Endothelial cell (in vitro differentiated cells): ENCODE data around the gene NSD2. TPM values are rescaled to one million over a fixed set of nuclear protein-coding genes. Genes with fewer than 3 reads are reported as not detected.

ENCODE experiments used
- DNase-seq: peaks from one replicate; pipeline ENCODE4 v3.0.0; 2021; ENCODE audit warnings: low spot score
- H3K27ac Mint-ChIP-seq: one replicate; pipeline ENCODE4 v1.8.0; 2021; ENCODE audit warnings: mixed read lengths, inconsistent platforms; ENCODE audit not compliant: unreplicated experiment
- H3K27me3 Mint-ChIP-seq: one replicate; pipeline ENCODE4 v1.8.0; 2021; ENCODE audit warnings: mild to moderate bottlenecking, moderate library complexity, mixed read lengths, inconsistent platforms; ENCODE audit not compliant: unreplicated experiment
- H3K36me3 Mint-ChIP-seq: one replicate; pipeline ENCODE4 v1.8.0; 2021; ENCODE audit warnings: mild to moderate bottlenecking, low read depth, mixed read lengths, inconsistent platforms; ENCODE audit not compliant: unreplicated experiment
- H3K4me1 Mint-ChIP-seq: one replicate; pipeline ENCODE4 v1.8.0; 2021; ENCODE audit warnings: mild to moderate bottlenecking, mixed read lengths, inconsistent platforms; ENCODE audit not compliant: unreplicated experiment
- H3K4me3 Mint-ChIP-seq: one replicate; pipeline ENCODE4 v1.8.0; 2021; ENCODE audit warnings: mild to moderate bottlenecking, mixed read lengths, inconsistent platforms; ENCODE audit not compliant: unreplicated experiment
- H3K9me3 Mint-ChIP-seq: one replicate; pipeline ENCODE4 v1.8.0; 2021; ENCODE audit warnings: mixed read lengths, inconsistent platforms; ENCODE audit not compliant: unreplicated experiment
- CTCF ChIP-seq: fragments of 200-600 bp; sonication (generic); IDR thresholded peaks from one replicate; pipeline ENCODE4 v1.5.0; 2021; ENCODE audit warnings: antibody characterized with exemption; ENCODE audit not compliant: unreplicated experiment
- total RNA-seq: library from RNA; stranded (reverse); fragmentation: NEBNext Ultra II Directional; extraction: Animal tissue kit (Norgen Biotek cat#: 25700); gene quantifications from one replicate; pipeline ENCODE4 v1.2.1, GENCODE V29; 2021; ENCODE audit not compliant: unreplicated experiment

The NSD2 gene
- total RNA-seq, 1 donor from 2014 or later = 93.5 TPM

GRCh38 chr4:1967512-1968149, 96.4 kb downstream of the NSD2 start:
- peaks cover 8% of the 10 kb centered on the region for H3K4me1 Mint-ChIP-seq
- H3K36me3 Mint-ChIP-seq = peaks cover 26% of the 10 kb centered on the region
- H3K27me3 Mint-ChIP-seq = peaks cover 10% of the 10 kb centered on the region
- TF ChIP-seq CTCF = no peak
- no peak for DNase-seq
- no peaks in the 10 kb centered on the region for H3K9me3 Mint-ChIP-seq
- no peak overlapping the region for H3K27ac Mint-ChIP-seq
- no peak overlapping the region for H3K4me3 Mint-ChIP-seq

- TF ChIP-seq CTCF = no peak
- peaks cover 22% of the 10 kb centered on the region for H3K36me3 Mint-ChIP-seq
Observed at GRCh38 chr4:1968686-1969295, 97.6 kb downstream of the NSD2 start.

GRCh38 chr4:1969928-1970723, 98.9 kb downstream of the NSD2 start:
- H3K36me3 Mint-ChIP-seq = peaks cover 28% of the 10 kb centered on the region
- no peak for TF ChIP-seq CTCF
- H3K27me3 Mint-ChIP-seq = peaks cover 12% of the 10 kb centered on the region
- DNase-seq = no peak
- H3K27ac Mint-ChIP-seq = peak overlapping the region; percentile 21
- no peaks in the 10 kb centered on the region for H3K9me3 Mint-ChIP-seq
- peaks cover 8% of the 10 kb centered on the region for H3K4me1 Mint-ChIP-seq
- H3K4me3 Mint-ChIP-seq = no peak overlapping the region

More at GRCh38 chr4:1968686-1969295, 97.6 kb downstream of the NSD2 start:
- Mint-ChIP-seq H3K4me3 (no peak overlapping the region), H3K27me3 (peaks cover 10% of the 10 kb centered on the region), H3K27ac (peak overlapping the region; percentile 43), H3K4me1 (peaks cover 8% of the 10 kb centered on the region), H3K9me3 (no peaks in the 10 kb centered on the region)
- no peak for DNase-seq

GRCh38 chr4:1970926-1971325, 99.7 kb downstream of the NSD2 start:
- H3K27ac Mint-ChIP-seq = no peak overlapping the region
- H3K4me3 Mint-ChIP-seq = no peak overlapping the region

More at GRCh38 chr4:1970926-1971325, 99.7 kb downstream of the NSD2 start:
- peaks cover 12% of the 10 kb centered on the region for H3K27me3 Mint-ChIP-seq
- peaks cover 32% of the 10 kb centered on the region for H3K36me3 Mint-ChIP-seq
- H3K9me3 Mint-ChIP-seq = no peaks in the 10 kb centered on the region
- DNase-seq = no peak
- no peak for TF ChIP-seq CTCF
- peaks cover 8% of the 10 kb centered on the region for H3K4me1 Mint-ChIP-seq
